Trophoblast cell (in vitro differentiated cells and primary cell): Measurements from ENCODE around the gene CTSL.
A peak's percentile ranks its signal among the peaks of the same experiment; 100 is the strongest.

Experiments
- DNase-seq, 2 donors: peaks; one replicate each; pipeline ENCODE4 v3.0.0-alpha.2; 2016
- H2AFZ ChIP-seq: 2 replicates; pipeline ENCODE4 v1.6.1; 2013; ENCODE audit warnings: low read length, moderate library complexity, mild to moderate bottlenecking; ENCODE audit not compliant: insufficient read depth, poor library complexity
- H2AK5ac ChIP-seq: 2 replicates; pipeline ENCODE4 v1.6.1; 2013; ENCODE audit warnings: mild to moderate bottlenecking, low read length
- H2BK120ac ChIP-seq: 2 replicates; pipeline ENCODE4 v1.6.1; 2013; ENCODE audit warnings: low read length, mild to moderate bottlenecking, moderate library complexity; ENCODE audit not compliant: insufficient read depth, poor library complexity
- H2BK12ac ChIP-seq: 2 replicates; pipeline ENCODE4 v1.6.1; 2013; ENCODE audit warnings: mild to moderate bottlenecking, low read length, moderate library complexity
- H2BK5ac ChIP-seq: 2 replicates; pipeline ENCODE4 v1.6.1; 2013; ENCODE audit warnings: low read length, low read depth, moderate library complexity, mild to moderate bottlenecking; ENCODE audit not compliant: poor library complexity
- H3K14ac ChIP-seq: 2 replicates; pipeline ENCODE4 v1.6.1; 2013; ENCODE audit warnings: mild to moderate bottlenecking, low read length
- H3K18ac ChIP-seq: 2 replicates; pipeline ENCODE4 v1.6.1; 2013; ENCODE audit warnings: mild to moderate bottlenecking, low read length
- H3K23ac ChIP-seq: 2 replicates; pipeline ENCODE4 v1.6.1; 2013; ENCODE audit warnings: low read length
- H3K27ac ChIP-seq: 2 replicates; pipeline ENCODE4 v1.5.1; 2013; ENCODE audit warnings: low read depth, mild to moderate bottlenecking, inconsistent platforms, low read length, moderate library complexity
- H3K27me3 ChIP-seq: 2 replicates; pipeline ENCODE4 v1.6.1; 2013; ENCODE audit warnings: inconsistent platforms, mild to moderate bottlenecking, low read length, moderate library complexity; ENCODE audit not compliant: insufficient read depth
- H3K36me3 ChIP-seq, 2 experiments: 1 replicate in 1 of 2; 2 replicates in 1 of 2; pipeline ENCODE4 v1.6.1; 2013; ENCODE audit warnings: low read length in 2 of 2, mild to moderate bottlenecking in 2 of 2, moderate library complexity in 1 of 2; ENCODE audit not compliant: insufficient read depth in 2 of 2, control insufficient read depth in 1 of 2
- H3K4ac ChIP-seq: 2 replicates; pipeline ENCODE4 v1.6.1; 2013; ENCODE audit warnings: low read depth, mild to moderate bottlenecking, low read length, moderate library complexity
- H3K4me1 ChIP-seq, 2 experiments: 1 replicate in 1 of 2; 2 replicates in 1 of 2; pipeline ENCODE4 v1.6.1; 2013; ENCODE audit warnings: low read length in 2 of 2, mild to moderate bottlenecking in 2 of 2, moderate library complexity in 1 of 2; ENCODE audit not compliant: insufficient read depth in 2 of 2, control insufficient read depth in 1 of 2
- H3K4me2 ChIP-seq: 2 replicates; pipeline ENCODE4 v1.6.1; 2013; ENCODE audit warnings: inconsistent platforms, mild to moderate bottlenecking, low read length, moderate library complexity
- H3K4me3 ChIP-seq: 2 replicates; pipeline ENCODE4 v1.5.1; 2013; ENCODE audit warnings: mild to moderate bottlenecking, low read depth, low read length, inconsistent platforms
- H3K79me1 ChIP-seq: one replicate; pipeline ENCODE4 v1.6.1; 2013; ENCODE audit warnings: low read length
- H3K79me2 ChIP-seq: 2 replicates; pipeline ENCODE4 v1.6.1; 2013; ENCODE audit warnings: low read length, mild to moderate bottlenecking; ENCODE audit not compliant: control insufficient read depth, insufficient read depth, poor library complexity
- H3K9ac ChIP-seq: 2 replicates; pipeline ENCODE4 v1.6.1; 2013; ENCODE audit warnings: mild to moderate bottlenecking, low read length
- H3K9me3 ChIP-seq: 2 replicates; pipeline ENCODE4 v1.6.1; 2013; ENCODE audit warnings: low read depth, mild to moderate bottlenecking, control low read depth, inconsistent platforms, low read length; ENCODE audit not compliant: insufficient read depth
- H4K12ac ChIP-seq: 2 replicates; pipeline ENCODE4 v1.6.1; 2013; ENCODE audit warnings: low read depth, mild to moderate bottlenecking, low read length, moderate library complexity
- H4K8ac ChIP-seq: 2 replicates; pipeline ENCODE4 v1.6.1; 2013; ENCODE audit warnings: low read depth, mild to moderate bottlenecking, low read length, moderate library complexity
- H4K91ac ChIP-seq: one replicate; pipeline ENCODE4 v1.6.1; 2013; ENCODE audit warnings: low read depth, mild to moderate bottlenecking, low read length, moderate library complexity
- WGBS: extraction: QIAGEN DNeasy Blood & Tissue Kit; methylation state at CpG from one replicate; pipeline ENCODE4 v1.1.7; 2013; ENCODE audit warnings: missing lambda C conversion rate; ENCODE audit not compliant: insufficient read length, insufficient coverage; ENCODE audit errors: extremely low coverage; 5-methylcytosine and 5-hydroxymethylcytosine counted together

Gene CTSL

DNA sequence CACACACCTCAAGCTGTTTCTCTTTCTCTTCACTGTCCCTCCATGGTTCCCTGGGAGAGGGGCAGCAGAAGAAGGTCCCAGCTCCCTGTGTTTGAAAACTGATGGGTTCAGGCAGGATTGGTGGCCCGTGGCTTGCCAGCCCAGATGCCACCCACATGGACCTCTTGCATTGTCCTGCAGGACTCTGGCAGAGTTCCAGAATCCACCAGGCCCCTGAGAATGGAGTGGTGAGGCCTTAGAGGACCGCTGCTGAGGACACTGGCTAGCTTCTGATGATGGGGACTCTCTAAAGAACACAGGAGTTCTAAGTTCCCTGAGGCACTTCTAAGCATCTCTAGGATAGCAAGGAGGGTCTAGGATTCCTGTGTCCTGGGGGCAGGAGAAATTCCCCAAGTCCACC lies 24.8 kb downstream of the CTSL start:
- DNase-seq = no peak
- no CpG with 5 or more reads among the region's 2 CpGs for whole genome bisulfite sequencing
- no peak overlapping the region for H2AFZ ChIP-seq

DNA sequence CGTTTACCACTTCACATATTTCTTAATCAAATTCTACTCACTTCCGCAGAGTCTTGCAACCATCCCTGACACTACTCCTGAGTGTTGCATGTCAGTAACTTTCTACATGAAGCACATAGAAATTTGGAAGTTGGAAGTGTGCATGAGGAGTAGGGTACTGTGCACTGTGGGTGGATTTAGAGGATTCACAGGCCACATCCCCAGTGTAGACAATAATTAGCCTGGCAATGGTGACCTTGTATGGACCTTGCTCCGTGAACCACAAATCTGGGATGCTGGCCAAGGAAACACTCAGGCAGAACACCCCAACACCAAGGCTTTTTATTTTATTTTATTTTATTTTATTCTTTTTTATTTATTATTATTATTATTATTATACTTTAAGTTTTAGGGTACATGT lies 25.5 kb downstream of the CTSL start:
- Histone ChIP-seq H3K27me3 (no peaks in the 10 kb centered on the region), H3K23ac (no peak overlapping the region), H4K8ac (no peak overlapping the region), H2BK12ac (no peak overlapping the region), H3K27ac (no peak overlapping the region), H3K4ac (no peak overlapping the region), H3K9ac (no peak overlapping the region), H3K4me1 (peaks cover 0 to 2% of the 10 kb centered on the region in 2 experiments), H2BK120ac (no peak overlapping the region), H2AK5ac (no peak overlapping the region), H3K79me2 (no peaks in the 10 kb centered on the region), H3K36me3 (no peaks in the 10 kb centered on the region), H3K14ac (no peak overlapping the region), H2BK5ac (no peak overlapping the region), H3K18ac (no peak overlapping the region), H2AFZ (no peak overlapping the region), H3K4me2 (no peak overlapping the region), H4K91ac (no peak overlapping the region), H3K79me1 (no peaks in the 10 kb centered on the region), H4K12ac (no peak overlapping the region), H3K4me3 (no peak overlapping the region), H3K9me3 (peaks cover 1% of the 10 kb centered on the region)
- DNase-seq = no peak
- no CpG with 5 or more reads among the region's 3 CpGs for WGBS

More for the DNA sequence above, 24.8 kb downstream of the CTSL start:
- H4K12ac ChIP-seq = no peak overlapping the region
- H3K9ac ChIP-seq = no peak overlapping the region
- H2BK120ac ChIP-seq = no peak overlapping the region
- no peak overlapping the region for H4K91ac ChIP-seq
- H3K14ac ChIP-seq = no peak overlapping the region
- no peaks in the 10 kb centered on the region for H3K79me2 ChIP-seq
- H3K79me1 ChIP-seq = no peaks in the 10 kb centered on the region
- no peak overlapping the region for H3K4ac ChIP-seq
- no peaks in the 10 kb centered on the region for H3K36me3 ChIP-seq
- no peak overlapping the region for H3K4me3 ChIP-seq
- no peak overlapping the region for H3K18ac ChIP-seq
- H3K23ac ChIP-seq = no peak overlapping the region
- peak overlapping the region; percentile 9 for H2BK12ac ChIP-seq
- peaks cover 0 to 2% of the 10 kb centered on the region in 2 experiments for H3K4me1 ChIP-seq
- no peak overlapping the region for H2BK5ac ChIP-seq
- no peak overlapping the region for H2AK5ac ChIP-seq
- H3K27ac ChIP-seq = no peak overlapping the region
- H3K9me3 ChIP-seq = peaks cover 1% of the 10 kb centered on the region
- H3K4me2 ChIP-seq = no peak overlapping the region
- H3K27me3 ChIP-seq = no peaks in the 10 kb centered on the region
- no peak overlapping the region for H4K8ac ChIP-seq

DNA sequence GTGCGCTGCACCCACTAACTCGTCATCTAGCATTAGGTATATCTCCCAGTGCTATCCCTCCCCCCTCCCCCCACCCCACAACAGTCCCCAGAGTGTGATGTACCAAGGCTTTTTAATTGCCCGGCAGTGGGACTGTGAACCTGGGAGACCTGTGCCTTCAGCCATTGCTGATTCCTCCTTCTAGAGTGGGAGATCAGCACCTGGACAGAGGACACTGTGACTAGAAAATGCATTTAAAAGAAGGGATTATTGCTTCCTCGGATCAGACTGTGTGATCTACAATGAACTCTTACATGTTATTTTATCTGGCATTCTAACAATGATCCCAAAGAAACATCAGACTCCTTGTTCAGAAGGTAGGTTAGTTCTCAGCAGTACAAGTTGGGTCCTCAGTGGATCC lies 25.9 kb downstream of the CTSL start:
- Histone ChIP-seq H3K14ac (no peak overlapping the region), H3K18ac (no peak overlapping the region), H3K27ac (no peak overlapping the region), H3K4me3 (no peak overlapping the region), H3K9ac (no peak overlapping the region), H3K9me3 (peaks cover 1% of the 10 kb centered on the region), H4K8ac (no peak overlapping the region), H2BK5ac (no peak overlapping the region), H3K36me3 (no peaks in the 10 kb centered on the region), H2BK12ac (no peak overlapping the region), H3K79me1 (no peaks in the 10 kb centered on the region), H2AFZ (no peak overlapping the region), H3K4me1 (peaks cover 0 to 2% of the 10 kb centered on the region in 2 experiments), H3K4ac (no peak overlapping the region), H3K4me2 (no peak overlapping the region), H3K27me3 (no peaks in the 10 kb centered on the region), H3K23ac (no peak overlapping the region), H2BK120ac (no peak overlapping the region), H2AK5ac (no peak overlapping the region), H3K79me2 (no peaks in the 10 kb centered on the region), H4K91ac (no peak overlapping the region), H4K12ac (no peak overlapping the region)
- DNase-seq = no peak
- WGBS = no CpG with 5 or more reads among the region's 4 CpGs

DNA sequence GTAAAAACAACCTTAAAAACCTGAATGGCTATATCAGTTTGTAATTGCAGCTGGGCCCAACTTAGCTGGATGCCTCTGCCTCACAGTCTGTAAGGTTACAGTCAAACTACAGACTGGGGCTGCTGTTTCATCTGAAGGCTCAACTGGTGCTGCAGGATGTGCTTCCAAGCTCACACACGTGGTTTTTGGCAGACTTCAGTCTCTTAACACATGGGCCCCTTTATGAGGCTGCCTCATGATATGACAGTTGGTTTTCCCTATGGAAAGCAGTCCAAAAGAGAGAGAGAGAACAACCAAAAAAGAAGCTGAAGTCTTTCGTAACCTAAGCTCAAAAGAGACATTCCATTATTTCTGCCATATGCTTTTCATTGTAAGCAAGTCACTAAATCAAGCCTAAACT lies 27.4 kb downstream of the CTSL start:
- H4K91ac ChIP-seq = no peak overlapping the region
- WGBS = no CpG with 5 or more reads among the region's 2 CpGs
- DNase-seq = no peak
- no peaks in the 10 kb centered on the region for H3K79me2 ChIP-seq
- H3K18ac ChIP-seq = no peak overlapping the region
- H3K27me3 ChIP-seq = no peaks in the 10 kb centered on the region
- peaks cover 0 to under 1% of the 10 kb centered on the region in 2 experiments for H3K4me1 ChIP-seq
- H3K79me1 ChIP-seq = no peaks in the 10 kb centered on the region
- no peak overlapping the region for H3K23ac ChIP-seq
- H2BK120ac ChIP-seq = no peak overlapping the region
- no peak overlapping the region for H3K4me2 ChIP-seq
- no peak overlapping the region for H3K9ac ChIP-seq
- H3K4ac ChIP-seq = no peak overlapping the region
- no peak overlapping the region for H2AK5ac ChIP-seq
- H2BK5ac ChIP-seq = no peak overlapping the region
- no peak overlapping the region for H2BK12ac ChIP-seq
- H3K14ac ChIP-seq = no peak overlapping the region
- H4K8ac ChIP-seq = no peak overlapping the region
- peaks cover 1% of the 10 kb centered on the region for H3K9me3 ChIP-seq
- H4K12ac ChIP-seq = no peak overlapping the region
- no peak overlapping the region for H3K4me3 ChIP-seq
- H2AFZ ChIP-seq = no peak overlapping the region
- H3K36me3 ChIP-seq = no peaks in the 10 kb centered on the region
- no peak overlapping the region for H3K27ac ChIP-seq
